PC-9 (cell line): ENCODE data around the gene SIPA1L3.

Experiments used
- EZH2 ChIP-seq: fragments of 200-600 bp; sonication (generic); IDR thresholded peaks from 2 replicates; pipeline ENCODE4 v1.8.0; 2017; ENCODE audit warnings: antibody characterized with exemption, low read depth
- TF ChIP-seq, protein P1 (sequence below): fragments of 200-600 bp; sonication (generic); conservative IDR thresholded peaks from 2 replicates; pipeline ENCODE4 v1.6.1; 2017; ENCODE audit warnings: mixed run types, antibody characterized with exemption, mild to moderate bottlenecking, moderate library complexity

DNA sequence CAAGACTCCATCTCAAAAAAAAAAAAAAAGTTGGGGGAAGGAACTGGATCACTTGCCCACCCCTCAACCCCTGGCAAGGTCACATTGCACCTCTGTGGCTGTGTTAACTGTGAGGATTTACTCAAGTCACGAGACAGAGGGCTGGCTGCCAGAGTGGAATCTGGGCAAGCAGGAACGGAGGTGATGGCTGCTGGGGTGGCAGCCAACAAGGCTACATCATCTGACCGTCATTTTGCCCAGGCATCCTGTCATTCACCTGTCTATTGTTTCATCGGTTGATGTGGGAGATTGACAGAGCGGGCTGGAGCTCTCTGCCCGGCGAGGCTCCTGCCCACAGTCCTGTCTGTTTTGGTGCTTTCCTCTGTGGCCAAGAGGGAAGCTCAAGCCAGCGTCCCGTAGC lies 241.3 kb downstream of the SIPA1L3 start:
- TF ChIP-seq, protein P1, sequence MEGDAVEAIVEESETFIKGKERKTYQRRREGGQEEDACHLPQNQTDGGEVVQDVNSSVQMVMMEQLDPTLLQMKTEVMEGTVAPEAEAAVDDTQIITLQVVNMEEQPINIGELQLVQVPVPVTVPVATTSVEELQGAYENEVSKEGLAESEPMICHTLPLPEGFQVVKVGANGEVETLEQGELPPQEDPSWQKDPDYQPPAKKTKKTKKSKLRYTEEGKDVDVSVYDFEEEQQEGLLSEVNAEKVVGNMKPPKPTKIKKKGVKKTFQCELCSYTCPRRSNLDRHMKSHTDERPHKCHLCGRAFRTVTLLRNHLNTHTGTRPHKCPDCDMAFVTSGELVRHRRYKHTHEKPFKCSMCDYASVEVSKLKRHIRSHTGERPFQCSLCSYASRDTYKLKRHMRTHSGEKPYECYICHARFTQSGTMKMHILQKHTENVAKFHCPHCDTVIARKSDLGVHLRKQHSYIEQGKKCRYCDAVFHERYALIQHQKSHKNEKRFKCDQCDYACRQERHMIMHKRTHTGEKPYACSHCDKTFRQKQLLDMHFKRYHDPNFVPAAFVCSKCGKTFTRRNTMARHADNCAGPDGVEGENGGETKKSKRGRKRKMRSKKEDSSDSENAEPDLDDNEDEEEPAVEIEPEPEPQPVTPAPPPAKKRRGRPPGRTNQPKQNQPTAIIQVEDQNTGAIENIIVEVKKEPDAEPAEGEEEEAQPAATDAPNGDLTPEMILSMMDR: no peak
- no peak for TF ChIP-seq EZH2
